A549 (cell line): Measurements from ENCODE around the gene NELFA. TPM values are rescaled to one million over a fixed set of nuclear protein-coding genes. Genes with fewer than 3 reads are reported as not detected.

ENCODE experiments used
- ATAC-seq, 2 experiments: fragments of 200-7000 bp in 1 of 2; fragments of >200 bp in 1 of 2; cut with Nextera tagmentation in 1 of 2; cut with Tn5 transposase in 1 of 2; 3 replicates each; pipeline versions ENCODE4 v1.8.0 to v1.9.1; 2018 to 2020; ENCODE audit warnings: mild to moderate bottlenecking in 1 of 2, moderate library complexity in 1 of 2
- CTCF ChIA-PET: fragments of 300-600 bp; sonication (Branson Sonifier 250); formaldehyde crosslinking; extraction: SDS; loops from one replicate; lab custom pipeline; 2021; ENCODE audit warnings: antibody characterized with exemption, inconsistent platforms; lab: Yijun Ruan, JAX
- POLR2A ChIA-PET: fragments of 350-600 bp; formaldehyde crosslinking; extraction: SDS; loops from one replicate; lab custom pipeline; 2021; ENCODE audit warnings: antibody characterized with exemption, inconsistent platforms; lab: Yijun Ruan, JAX
- DNase-seq, 2 experiments: peaks; one replicate each; pipeline versions ENCODE4 v3.0.0 to v3.0.0-alpha.2; 2011 to 2016; ENCODE audit warnings: low read depth in 1 of 2, low spot score in 1 of 2
- FAIRE-seq: peaks from 2 replicates; lab custom pipeline; 2011; peaks lifted over from hg19 to GRCh38; lab: Jason Lieb, UNC
- H3K27ac ChIP-seq, 2 experiments: fragments of >200 bp; sonication (Bioruptor Twin); formaldehyde crosslinking; 3 replicates each; pipeline ENCODE4 v1.5.1; 2016 to 2017
- H3K4me1 ChIP-seq: fragments of >200 bp; sonication (Bioruptor Twin); formaldehyde crosslinking; 3 replicates; pipeline ENCODE4 v1.6.1; 2016
- H3K4me2 ChIP-seq: fragments of >200 bp; sonication (Bioruptor Twin); formaldehyde crosslinking; 3 replicates; pipeline ENCODE4 v1.6.1; 2016
- H3K4me3 ChIP-seq: fragments of >200 bp; sonication (Bioruptor Twin); formaldehyde crosslinking; 3 replicates; pipeline ENCODE4 v1.5.1; 2016
- H3K9me3 ChIP-seq: fragments of >200 bp; sonication (Bioruptor Twin); formaldehyde crosslinking; 3 replicates; pipeline ENCODE4 v1.6.1; 2016
- CHD2 ChIP-seq: fragments of 150-350 bp; IDR thresholded peaks from 2 replicates; pipeline ENCODE4 v1.6.1; 2014; ENCODE audit warnings: low read length; ENCODE audit not compliant: partially characterized antibody
- CHD4 ChIP-seq: fragments of 200-600 bp; sonication (generic); IDR thresholded peaks from 2 replicates; pipeline ENCODE4 v1.6.1; 2016; ENCODE audit warnings: antibody characterized with exemption, mild to moderate bottlenecking, borderline replicate concordance
- EHF ChIP-seq: fragments of 250-450 bp; sonication (Bioruptor Pico); IDR thresholded peaks from 2 replicates; pipeline ENCODE4 v1.5.0; 2020; ENCODE audit warnings: mild to moderate bottlenecking
- ESRRA ChIP-seq: fragments of 150-350 bp; IDR thresholded peaks from 2 replicates; pipeline ENCODE4 v1.6.1; 2014; ENCODE audit warnings: mild to moderate bottlenecking, low read length, borderline replicate concordance
- FOSB ChIP-seq: fragments of 250-450 bp; sonication (Bioruptor Pico); IDR thresholded peaks from 2 replicates; pipeline ENCODE4 v1.5.0; 2020; ENCODE audit warnings: mild to moderate bottlenecking, moderate library complexity
- FOXS1 ChIP-seq: fragments of 250-450 bp; sonication (Bioruptor Pico); IDR thresholded peaks from 2 replicates; pipeline ENCODE4 v1.5.0; 2020; ENCODE audit warnings: mild to moderate bottlenecking, moderate library complexity
- GATA3 ChIP-seq: IDR thresholded peaks from 2 replicates; pipeline ENCODE4 v1.6.1; 2012; ENCODE audit warnings: borderline replicate concordance
- HOXB5 ChIP-seq: fragments of 250-450 bp; sonication (Bioruptor Pico); IDR thresholded peaks from 2 replicates; pipeline ENCODE4 v1.5.0; 2020; ENCODE audit warnings: mild to moderate bottlenecking, moderate library complexity
- MAFK ChIP-seq: fragments of 450-650 bp; IDR thresholded peaks from 2 replicates; pipeline ENCODE4 v1.6.1; 2014; ENCODE audit not compliant: partially characterized antibody
- POLR2AphosphoS2 ChIP-seq: conservative IDR thresholded peaks from 2 replicates; pipeline ENCODE4 v1.6.1; 2012; ENCODE audit warnings: low read length, improper control_type of control experiment, inconsistent platforms
- RCOR1 ChIP-seq: fragments of 150-350 bp; IDR thresholded peaks from 2 replicates; pipeline ENCODE4 v1.6.1; 2014; ENCODE audit warnings: antibody characterized with exemption, low read length, low read depth
- RFX5 ChIP-seq: fragments of 450-650 bp; IDR thresholded peaks from 2 replicates; pipeline ENCODE4 v1.7.1; 2014; ENCODE audit warnings: antibody characterized with exemption, mild to moderate bottlenecking, moderate library complexity
- SREBF2 ChIP-seq: fragments of 450-650 bp; IDR thresholded peaks from 2 replicates; pipeline ENCODE4 v1.6.1; 2014; ENCODE audit warnings: mild to moderate bottlenecking, moderate library complexity
- WGBS: methylation state at CpG from one replicate; pipeline ENCODE4 v1.1.6; 2017; ENCODE audit errors: missing lambda C conversion rate; 5-methylcytosine and 5-hydroxymethylcytosine counted together
- polyA plus RNA-seq, 4 experiments: library from polyadenylated mRNA; depleted of rRNA in 3 of 4; stranded (reverse); fragments of >200 nt; fragmentation: RNase III in 1 of 4; extraction: RNeasy Plus Mini Kit Qiagen cat#74134 plus additional on column Dnase treatment in 1 of 4; gene quantifications; 2 replicates in 3 of 4; 3 replicates in 1 of 4; pipeline ENCODE4 v1.2.3, GENCODE V29; 2011 to 2017
- TF ChIP-seq, protein P1 (sequence below): fragments of 200-600 bp; sonication (generic); IDR thresholded peaks from 2 replicates; pipeline ENCODE4 v1.6.1; 2016; ENCODE audit warnings: antibody characterized with exemption, mild to moderate bottlenecking, moderate library complexity
- TF ChIP-seq, protein P2 (sequence below): fragments of 150-350 bp; IDR thresholded peaks from 2 replicates; pipeline ENCODE4 v1.6.1; 2014; ENCODE audit warnings: low read depth, mild to moderate bottlenecking, low read length
- TF ChIP-seq, protein P3 (sequence below): IDR thresholded peaks from 2 replicates; pipeline ENCODE4 v1.6.1; 2012; ENCODE audit warnings: low read depth, borderline replicate concordance
- TF ChIP-seq, protein P4 (sequence below): fragments of >200 bp; sonication (Bioruptor Twin); formaldehyde crosslinking; IDR thresholded peaks from 2 replicates; pipeline ENCODE4 v1.6.1; 2016

The NELFA gene
- polyA plus RNA-seq, 2 of the 4 experiments (the other 2 are of a cell fraction), result 11.1 to 18.3 TPM

DNA sequence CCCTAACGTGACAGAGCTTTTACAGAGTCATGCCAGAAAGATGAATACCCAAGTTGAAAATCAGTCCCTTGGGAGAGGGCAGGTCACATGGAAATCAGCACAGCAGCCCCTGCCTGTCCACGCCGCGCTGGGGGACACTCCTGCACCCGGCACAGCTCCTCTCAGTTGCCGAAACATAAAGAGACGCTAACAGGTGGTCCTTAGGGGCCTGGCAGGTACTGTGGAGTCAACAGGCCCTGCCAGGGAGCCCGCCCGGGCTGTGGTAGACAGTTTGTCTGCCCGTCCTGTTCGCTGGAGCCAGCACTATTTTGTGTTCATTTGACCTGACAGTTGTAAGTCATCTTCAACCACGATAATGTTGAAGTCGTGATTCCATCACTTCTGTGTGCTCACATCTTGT lies 30.5 kb downstream of the NELFA start:
- CTCF ChIA-PET, result no interaction called here
- 94% methylated on average over 13 of the region's 13 CpGs for WGBS
- H3K4me3 ChIP-seq, result no peak overlapping the region
- TF ChIP-seq RCOR1 (no peak), ESRRA (no peak), CHD2 (no peak), RFX5 (no peak), FOSB (CRISPR knock-in tag) (no peak), HOXB5 (CRISPR knock-in tag) (no peak), FOXS1 (CRISPR knock-in tag) (no peak), SREBF2 (no peak)
- TF ChIP-seq, protein P1, sequence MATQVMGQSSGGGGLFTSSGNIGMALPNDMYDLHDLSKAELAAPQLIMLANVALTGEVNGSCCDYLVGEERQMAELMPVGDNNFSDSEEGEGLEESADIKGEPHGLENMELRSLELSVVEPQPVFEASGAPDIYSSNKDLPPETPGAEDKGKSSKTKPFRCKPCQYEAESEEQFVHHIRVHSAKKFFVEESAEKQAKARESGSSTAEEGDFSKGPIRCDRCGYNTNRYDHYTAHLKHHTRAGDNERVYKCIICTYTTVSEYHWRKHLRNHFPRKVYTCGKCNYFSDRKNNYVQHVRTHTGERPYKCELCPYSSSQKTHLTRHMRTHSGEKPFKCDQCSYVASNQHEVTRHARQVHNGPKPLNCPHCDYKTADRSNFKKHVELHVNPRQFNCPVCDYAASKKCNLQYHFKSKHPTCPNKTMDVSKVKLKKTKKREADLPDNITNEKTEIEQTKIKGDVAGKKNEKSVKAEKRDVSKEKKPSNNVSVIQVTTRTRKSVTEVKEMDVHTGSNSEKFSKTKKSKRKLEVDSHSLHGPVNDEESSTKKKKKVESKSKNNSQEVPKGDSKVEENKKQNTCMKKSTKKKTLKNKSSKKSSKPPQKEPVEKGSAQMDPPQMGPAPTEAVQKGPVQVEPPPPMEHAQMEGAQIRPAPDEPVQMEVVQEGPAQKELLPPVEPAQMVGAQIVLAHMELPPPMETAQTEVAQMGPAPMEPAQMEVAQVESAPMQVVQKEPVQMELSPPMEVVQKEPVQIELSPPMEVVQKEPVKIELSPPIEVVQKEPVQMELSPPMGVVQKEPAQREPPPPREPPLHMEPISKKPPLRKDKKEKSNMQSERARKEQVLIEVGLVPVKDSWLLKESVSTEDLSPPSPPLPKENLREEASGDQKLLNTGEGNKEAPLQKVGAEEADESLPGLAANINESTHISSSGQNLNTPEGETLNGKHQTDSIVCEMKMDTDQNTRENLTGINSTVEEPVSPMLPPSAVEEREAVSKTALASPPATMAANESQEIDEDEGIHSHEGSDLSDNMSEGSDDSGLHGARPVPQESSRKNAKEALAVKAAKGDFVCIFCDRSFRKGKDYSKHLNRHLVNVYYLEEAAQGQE, result no peak
- TF ChIP-seq, protein P2, sequence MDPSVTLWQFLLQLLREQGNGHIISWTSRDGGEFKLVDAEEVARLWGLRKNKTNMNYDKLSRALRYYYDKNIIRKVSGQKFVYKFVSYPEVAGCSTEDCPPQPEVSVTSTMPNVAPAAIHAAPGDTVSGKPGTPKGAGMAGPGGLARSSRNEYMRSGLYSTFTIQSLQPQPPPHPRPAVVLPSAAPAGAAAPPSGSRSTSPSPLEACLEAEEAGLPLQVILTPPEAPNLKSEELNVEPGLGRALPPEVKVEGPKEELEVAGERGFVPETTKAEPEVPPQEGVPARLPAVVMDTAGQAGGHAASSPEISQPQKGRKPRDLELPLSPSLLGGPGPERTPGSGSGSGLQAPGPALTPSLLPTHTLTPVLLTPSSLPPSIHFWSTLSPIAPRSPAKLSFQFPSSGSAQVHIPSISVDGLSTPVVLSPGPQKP, result no peak
- TF ChIP-seq, protein P3, sequence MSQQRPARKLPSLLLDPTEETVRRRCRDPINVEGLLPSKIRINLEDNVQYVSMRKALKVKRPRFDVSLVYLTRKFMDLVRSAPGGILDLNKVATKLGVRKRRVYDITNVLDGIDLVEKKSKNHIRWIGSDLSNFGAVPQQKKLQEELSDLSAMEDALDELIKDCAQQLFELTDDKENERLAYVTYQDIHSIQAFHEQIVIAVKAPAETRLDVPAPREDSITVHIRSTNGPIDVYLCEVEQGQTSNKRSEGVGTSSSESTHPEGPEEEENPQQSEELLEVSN, result no peak
- TF ChIP-seq, all 56 proteins: peak for 0
- Histone ChIP-seq H3K9me3 (no peaks in the 10 kb centered on the region), H3K27ac (no peak overlapping the region), H3K4me1 (peaks cover 8% of the 10 kb centered on the region), H3K4me2 (no peak overlapping the region)
- FAIRE-seq (no peak), ATAC-seq (no peak), DNase-seq (no peak)
- POLR2A ChIA-PET, result no interaction called here

DNA sequence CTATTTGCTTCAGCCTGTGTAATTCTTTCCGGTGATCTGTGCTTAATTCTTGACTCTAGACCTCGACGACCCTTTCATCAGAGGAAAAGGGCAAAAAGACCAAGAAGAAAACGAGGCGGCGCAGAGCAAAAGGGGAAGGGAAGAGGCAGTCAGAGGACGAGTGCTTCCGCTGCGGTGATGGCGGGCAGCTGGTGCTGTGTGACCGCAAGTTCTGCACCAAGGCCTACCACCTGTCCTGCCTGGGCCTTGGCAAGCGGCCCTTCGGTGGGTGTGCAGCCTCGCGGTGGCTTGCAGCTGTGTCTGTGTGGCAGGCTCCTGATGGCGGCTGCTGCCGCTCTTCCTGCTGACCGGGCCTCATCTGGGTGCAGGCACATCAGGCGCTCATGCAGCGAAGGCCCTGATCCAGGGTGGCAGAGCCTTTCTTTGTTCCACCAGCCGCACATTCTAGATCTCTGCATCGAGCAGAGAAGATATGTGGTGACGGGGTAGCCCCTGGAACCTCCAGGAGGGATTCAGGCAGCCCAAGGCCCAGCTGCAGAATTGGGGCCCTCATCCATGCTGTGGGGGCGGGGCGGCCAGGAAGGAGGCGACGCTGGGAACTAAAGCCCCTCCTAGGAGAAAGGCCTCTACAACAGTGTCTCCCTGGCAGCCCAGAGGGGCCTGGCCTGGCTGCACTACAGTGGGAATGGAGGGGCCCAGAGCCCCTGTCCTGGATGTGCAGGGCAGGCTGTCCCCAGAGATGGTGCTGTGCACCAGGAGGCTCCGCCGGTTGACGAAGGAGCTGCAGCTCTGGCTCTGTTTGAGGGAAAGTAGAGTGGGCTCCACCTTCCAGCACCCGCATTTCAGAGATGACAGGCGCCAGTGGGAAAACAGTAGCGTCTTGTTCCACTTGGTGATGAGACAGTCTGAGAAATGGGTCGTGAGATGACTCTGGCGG lies 32.1 kb downstream of the NELFA start:
- TF ChIP-seq, protein P4, sequence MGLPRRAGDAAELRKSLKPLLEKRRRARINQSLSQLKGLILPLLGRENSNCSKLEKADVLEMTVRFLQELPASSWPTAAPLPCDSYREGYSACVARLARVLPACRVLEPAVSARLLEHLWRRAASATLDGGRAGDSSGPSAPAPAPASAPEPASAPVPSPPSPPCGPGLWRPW, result no peak
- no peak for TF ChIP-seq MAFK
- TF ChIP-seq POLR2AphosphoS2, result no peak
- no peak for TF ChIP-seq EHF (CRISPR knock-in tag)
- TF ChIP-seq, protein P2, result no peak
- no peak for TF ChIP-seq CHD4
- TF ChIP-seq GATA3, result no peak
- Histone ChIP-seq H3K4me3 (no peak overlapping the region), H3K9me3 (no peaks in the 10 kb centered on the region), H3K27ac (no peak overlapping the region), H3K4me1 (no peaks in the 10 kb centered on the region; the same call in 1 of the 3 replicates), H3K4me2 (no peak overlapping the region)
- ChIA-PET CTCF (interaction anchor here (0.6 kb wide), 1 partner anchor 24 kb away, joined by 3 read pairs; no protein-coding TSS in a partner anchor), POLR2A (no interaction called here)
- ATAC-seq (no peak), FAIRE-seq (no peak), DNase-seq (no peak)
- WGBS, result 96% methylated on average over 29 of the region's 35 CpGs
